Parathyroid adenoma (tissue), 2 donors: ENCODE data around the gene RELN.

Experiments used
- H2AFZ ChIP-seq: fragments of 300-600 bp; sonication (generic); one replicate; pipeline ENCODE4 v1.7.0; 2017; ENCODE audit warnings: antibody characterized with exemption, mild to moderate bottlenecking
- H3K27ac ChIP-seq: fragments of 300-600 bp; sonication (generic); one replicate; pipeline ENCODE4 v1.7.0; 2017
- H3K27me3 ChIP-seq: fragments of 300-600 bp; sonication (generic); one replicate; pipeline ENCODE4 v1.7.0; 2017; ENCODE audit warnings: low read length; ENCODE audit not compliant: control insufficient read depth, insufficient read depth
- H3K36me3 ChIP-seq: fragments of 300-600 bp; sonication (generic); one replicate; pipeline ENCODE4 v1.7.0; 2017; ENCODE audit warnings: low read length; ENCODE audit not compliant: control insufficient read depth, insufficient read depth
- H3K4me1 ChIP-seq: fragments of 300-600 bp; sonication (generic); one replicate; pipeline ENCODE4 v1.7.0; 2017; ENCODE audit warnings: control low read depth
- H3K4me2 ChIP-seq: fragments of 300-600 bp; sonication (generic); one replicate; pipeline ENCODE4 v1.7.0; 2017; ENCODE audit warnings: low read length
- H3K4me3 ChIP-seq: fragments of 300-600 bp; sonication (generic); one replicate; pipeline ENCODE4 v1.7.0; 2017; ENCODE audit warnings: low read depth, low read length
- H3K79me2 ChIP-seq: fragments of 300-600 bp; sonication (generic); one replicate; pipeline ENCODE4 v1.7.0; 2017; ENCODE audit warnings: control low read depth
- H3K9ac ChIP-seq: fragments of 300-600 bp; sonication (generic); one replicate; pipeline ENCODE4 v1.7.0; 2017; ENCODE audit warnings: mild to moderate bottlenecking
- H3K9me3 ChIP-seq: fragments of 300-600 bp; sonication (generic); one replicate; pipeline ENCODE4 v1.7.0; 2017; ENCODE audit warnings: low read length; ENCODE audit not compliant: control insufficient read depth
- CTCF ChIP-seq: fragments of 300-600 bp; sonication (generic); IDR thresholded peaks from one replicate; pipeline ENCODE4 v1.7.0; 2017; ENCODE audit warnings: antibody characterized with exemption, mild to moderate bottlenecking
- donor health status: primary hyperparathyroidism.

The RELN gene

GRCh38 chr7:103598326-103598905 lies 391.0 kb downstream of the RELN start:
- Histone ChIP-seq H3K4me1 (no peaks in the 10 kb centered on the region), H3K4me2 (no peak overlapping the region), H3K4me3 (no peak overlapping the region), H2AFZ (no peak overlapping the region), H3K27me3 (no peaks in the 10 kb centered on the region), H3K27ac (no peak overlapping the region), H3K9me3 (no peaks in the 10 kb centered on the region), H3K36me3 (no peaks in the 10 kb centered on the region), H3K79me2 (no peaks in the 10 kb centered on the region), H3K9ac (no peak overlapping the region)
- no peak for TF ChIP-seq CTCF

- Histone ChIP-seq H3K27ac (no peak overlapping the region), H3K9ac (no peak overlapping the region), H3K9me3 (no peaks in the 10 kb centered on the region), H3K36me3 (no peaks in the 10 kb centered on the region), H3K4me1 (no peaks in the 10 kb centered on the region), H3K79me2 (no peaks in the 10 kb centered on the region), H2AFZ (no peak overlapping the region), H3K4me3 (no peak overlapping the region), H3K4me2 (no peak overlapping the region), H3K27me3 (no peaks in the 10 kb centered on the region)
- no peak for TF ChIP-seq CTCF
Measured at GRCh38 chr7:103597606-103598005, 391.9 kb downstream of the RELN start.

GRCh38 chr7:103594186-103594585 lies 395.3 kb downstream of the RELN start:
- H3K9me3 ChIP-seq: no peaks in the 10 kb centered on the region
- no peak overlapping the region for H3K4me3 ChIP-seq
- no peaks in the 10 kb centered on the region for H3K27me3 ChIP-seq
- H3K27ac ChIP-seq: no peak overlapping the region
- H3K79me2 ChIP-seq: no peaks in the 10 kb centered on the region
- H2AFZ ChIP-seq: no peak overlapping the region
- no peaks in the 10 kb centered on the region for H3K36me3 ChIP-seq
- no peak overlapping the region for H3K4me2 ChIP-seq
- no peak overlapping the region for H3K9ac ChIP-seq
- H3K4me1 ChIP-seq: no peaks in the 10 kb centered on the region
- no peak for TF ChIP-seq CTCF

GRCh38 chr7:103593691-103594090 lies 395.8 kb downstream of the RELN start:
- Histone ChIP-seq H3K9me3 (no peaks in the 10 kb centered on the region), H3K27ac (no peak overlapping the region), H3K4me3 (no peak overlapping the region), H2AFZ (no peak overlapping the region), H3K4me1 (no peaks in the 10 kb centered on the region), H3K27me3 (no peaks in the 10 kb centered on the region), H3K9ac (no peak overlapping the region), H3K4me2 (no peak overlapping the region), H3K79me2 (no peaks in the 10 kb centered on the region), H3K36me3 (no peaks in the 10 kb centered on the region)
- no peak for TF ChIP-seq CTCF

- Histone ChIP-seq H3K9ac (no peak overlapping the region), H3K4me2 (no peak overlapping the region), H3K9me3 (no peaks in the 10 kb centered on the region), H3K79me2 (no peaks in the 10 kb centered on the region), H3K36me3 (no peaks in the 10 kb centered on the region), H2AFZ (no peak overlapping the region), H3K27me3 (no peaks in the 10 kb centered on the region), H3K4me3 (no peak overlapping the region), H3K27ac (no peak overlapping the region), H3K4me1 (no peaks in the 10 kb centered on the region)
- no peak for TF ChIP-seq CTCF
Measured at GRCh38 chr7:103592844-103593243, 396.6 kb downstream of the RELN start.
